NCI-H2029 (cell line): Measurements from ENCODE around the gene SH3PXD2B.
A peak's percentile ranks its signal among the peaks of the same experiment; 100 is the strongest.

Source experiments
- DNase-seq: peaks from one replicate; lab custom pipeline; 2025; lab: John Stamatoyannopoulos, UW

Gene SH3PXD2B

GRCh38 chr5:172454358-172455086 is at the start of gene SH3PXD2B:
Gene SH3PXD2B (minus strand): TSS chr5:172454525. CDS start chr5:172454352, 173 bp downstream.
- peak; percentile 43 for DNase-seq

DNA sequence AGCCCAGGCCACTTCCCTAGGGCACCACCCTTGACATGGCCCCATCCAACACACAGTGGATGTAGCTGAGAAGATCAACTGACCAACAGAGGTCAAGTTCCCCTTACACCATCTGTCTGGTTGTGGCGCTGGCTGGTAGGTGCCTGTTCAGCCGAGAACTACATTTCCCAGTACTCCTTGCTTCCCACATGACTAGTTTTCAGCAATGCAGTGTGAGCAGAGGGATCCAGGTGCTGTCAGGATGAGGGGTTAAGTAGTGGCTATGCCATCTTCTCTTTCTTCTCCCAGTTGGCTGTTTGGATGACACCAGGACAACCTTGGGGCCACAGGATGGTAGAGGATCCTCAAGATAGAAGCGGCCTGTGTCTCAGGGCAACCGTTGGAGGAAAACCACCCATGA is 48.6 kb upstream of the SH3PXD2B start:
- no peak for DNase-seq

DNA sequence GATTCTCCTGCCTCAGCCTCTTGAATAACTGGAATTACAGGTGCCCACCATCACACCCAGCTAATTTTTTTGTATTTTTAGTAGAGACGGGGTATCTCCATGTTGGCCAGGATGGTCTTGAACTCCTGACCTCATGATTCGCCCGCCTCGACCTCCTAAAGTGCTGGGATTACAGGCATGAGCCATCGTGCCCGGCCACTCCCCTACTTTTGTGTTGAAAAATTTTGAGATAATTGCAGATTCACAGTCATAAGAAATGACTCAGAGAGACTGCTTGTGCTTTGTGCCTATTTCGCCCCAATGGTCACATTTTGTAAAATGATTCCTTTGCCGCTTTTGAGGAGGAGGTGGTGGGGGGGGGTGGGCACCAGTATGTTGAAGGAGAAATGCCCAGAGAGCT is 48.1 kb upstream of the SH3PXD2B start:
- no peak for DNase-seq

DNA sequence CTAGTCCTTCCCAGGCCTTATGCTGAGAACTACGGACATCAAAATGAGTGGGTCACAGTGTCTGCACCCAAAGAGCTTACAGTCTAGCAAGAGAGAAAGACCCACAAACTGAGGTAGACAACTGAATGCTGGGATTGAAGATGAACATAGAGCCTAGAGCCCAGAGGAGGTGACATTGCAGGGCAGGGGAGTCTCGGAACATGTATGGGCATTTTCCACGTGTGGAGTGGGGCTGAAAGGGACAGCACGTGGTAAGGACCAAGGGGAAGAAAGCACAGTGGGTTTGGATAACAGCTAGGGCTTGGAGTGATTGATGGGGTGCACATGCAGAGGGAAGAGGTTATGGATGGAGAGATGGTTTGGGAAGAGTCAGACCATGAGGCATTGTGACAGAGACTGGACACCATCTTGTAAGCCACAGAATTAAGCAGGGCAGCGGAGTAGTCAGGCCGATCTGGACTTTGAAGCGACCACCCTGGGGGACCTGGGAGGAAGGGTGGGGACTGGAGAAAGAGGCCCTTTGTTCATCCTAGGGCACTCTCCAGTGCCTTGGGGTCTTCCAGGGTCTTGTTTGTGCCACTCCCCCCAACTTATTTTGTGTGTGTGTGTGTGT is 47.5 kb upstream of the SH3PXD2B start:
- DNase-seq: no peak

GRCh38 chr5:172499287-172499686 is 45.0 kb upstream of the SH3PXD2B start:
- DNase-seq: no peak

DNA sequence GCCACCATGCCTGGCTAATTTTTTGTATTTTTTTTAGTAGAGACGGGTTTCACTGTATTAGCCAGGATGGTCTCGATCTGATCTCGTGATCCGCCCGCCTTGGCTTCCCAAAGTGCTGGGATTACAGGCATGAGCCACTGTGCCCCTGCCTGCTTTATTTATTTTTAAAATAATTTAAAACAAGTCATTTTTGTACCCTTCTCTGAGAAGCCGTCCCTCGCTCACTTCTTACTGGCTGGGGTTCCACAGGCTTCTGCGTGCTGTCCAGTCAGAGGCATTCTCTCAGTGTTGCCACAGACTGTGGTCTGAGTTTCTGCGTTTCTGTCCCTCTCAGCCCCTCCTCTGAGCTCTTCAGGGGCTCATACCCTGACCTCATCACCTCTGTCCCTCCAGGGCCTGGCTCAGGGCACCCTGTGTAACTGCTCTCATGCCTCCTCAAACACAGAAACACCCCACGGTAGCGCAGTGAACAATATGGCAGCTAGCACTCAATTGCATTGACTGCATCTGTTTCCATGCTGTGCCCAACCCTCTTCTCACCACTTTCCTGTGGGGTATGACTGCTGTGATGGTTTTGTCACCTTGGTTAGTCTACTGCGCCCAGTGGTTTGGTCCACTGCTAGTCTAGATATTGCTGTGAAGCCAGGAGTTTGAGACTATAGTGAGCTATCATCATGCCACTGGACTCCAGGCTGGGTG is 44.3 kb upstream of the SH3PXD2B start:
- DNase-seq: no peak

GRCh38 chr5:172497591-172498255 is 43.4 kb upstream of the SH3PXD2B start:
- DNase-seq: no peak

DNA sequence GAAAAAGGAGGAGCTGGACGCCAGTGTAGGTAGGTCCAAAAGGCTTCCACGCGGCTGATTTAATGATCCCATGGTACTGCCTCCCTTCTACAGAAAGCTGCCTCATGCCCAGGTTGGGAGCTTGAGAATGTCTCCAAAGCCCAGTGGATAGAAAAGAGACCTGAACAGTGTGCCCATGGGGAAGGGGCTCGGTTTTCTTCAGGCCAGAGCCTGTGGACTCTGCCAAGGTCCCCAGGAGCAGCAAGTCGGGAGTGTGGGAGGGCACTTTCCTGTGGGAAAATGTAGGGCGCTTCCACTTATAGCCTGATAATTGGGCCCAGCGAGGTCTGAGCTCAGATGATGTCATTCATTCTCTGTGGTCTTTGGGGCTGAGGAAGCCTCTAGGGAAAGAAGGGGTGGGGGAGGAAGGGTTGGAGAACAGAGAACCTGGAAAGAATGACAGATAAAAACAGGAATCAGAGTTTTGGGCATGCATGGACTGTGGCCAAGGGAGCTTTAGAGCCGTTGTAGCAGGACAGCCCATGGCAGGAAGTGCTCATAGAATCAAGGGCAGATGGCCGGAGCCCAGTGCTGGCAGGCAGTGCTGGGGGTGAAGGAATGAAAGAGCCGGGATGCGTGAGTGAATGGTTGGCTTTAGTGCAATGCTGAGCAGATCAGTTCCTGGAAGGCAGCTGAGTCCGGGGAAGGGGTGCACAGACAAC is 42.5 kb upstream of the SH3PXD2B start:
- DNase-seq: no peak

GRCh38 chr5:172494630-172495505 is 40.5 kb upstream of the SH3PXD2B start:
- DNase-seq: no peak

DNA sequence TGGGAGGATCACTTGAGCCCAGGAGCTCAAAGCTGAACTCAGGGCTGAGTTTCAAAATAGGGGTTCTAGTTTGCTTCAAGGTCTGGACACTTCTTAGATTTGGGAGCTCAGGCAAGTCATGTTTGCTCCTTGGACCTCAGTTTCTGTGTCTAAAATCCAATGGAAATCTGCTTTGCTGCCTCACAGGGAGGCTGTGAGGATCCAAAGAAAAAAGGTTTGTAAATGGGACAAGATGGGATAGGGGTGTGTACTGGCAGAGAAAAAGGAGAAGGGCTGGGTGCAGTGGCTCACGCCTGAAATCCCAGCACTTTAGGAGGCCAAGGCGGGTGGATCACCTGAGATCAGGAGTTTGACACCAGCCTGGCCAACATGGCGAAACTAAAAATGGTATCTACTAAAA is 39.6 kb upstream of the SH3PXD2B start:
- DNase-seq: no peak

- no peak for DNase-seq
Measured at GRCh38 chr5:172493461-172493860, 39.1 kb upstream of the SH3PXD2B start.

DNA sequence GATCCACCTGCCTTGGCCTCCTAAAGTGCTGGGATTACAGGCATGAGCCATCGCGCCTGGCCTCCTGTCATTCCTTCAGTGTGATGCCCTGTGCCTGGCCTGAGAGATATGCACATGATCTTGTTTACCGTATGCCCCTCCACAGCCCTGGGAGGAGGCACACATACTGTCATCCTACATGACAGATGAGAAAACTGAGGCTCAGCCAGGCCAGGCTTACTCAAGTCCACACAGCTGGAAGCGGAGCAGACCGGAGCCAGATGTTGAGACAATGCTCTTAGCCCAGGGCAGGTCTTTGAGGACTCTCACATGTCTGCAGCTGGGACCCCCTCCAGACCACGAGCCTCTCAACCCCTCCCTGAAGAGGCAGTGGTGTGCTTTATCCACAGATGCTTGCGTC is 38.7 kb upstream of the SH3PXD2B start:
- no peak for DNase-seq

DNA sequence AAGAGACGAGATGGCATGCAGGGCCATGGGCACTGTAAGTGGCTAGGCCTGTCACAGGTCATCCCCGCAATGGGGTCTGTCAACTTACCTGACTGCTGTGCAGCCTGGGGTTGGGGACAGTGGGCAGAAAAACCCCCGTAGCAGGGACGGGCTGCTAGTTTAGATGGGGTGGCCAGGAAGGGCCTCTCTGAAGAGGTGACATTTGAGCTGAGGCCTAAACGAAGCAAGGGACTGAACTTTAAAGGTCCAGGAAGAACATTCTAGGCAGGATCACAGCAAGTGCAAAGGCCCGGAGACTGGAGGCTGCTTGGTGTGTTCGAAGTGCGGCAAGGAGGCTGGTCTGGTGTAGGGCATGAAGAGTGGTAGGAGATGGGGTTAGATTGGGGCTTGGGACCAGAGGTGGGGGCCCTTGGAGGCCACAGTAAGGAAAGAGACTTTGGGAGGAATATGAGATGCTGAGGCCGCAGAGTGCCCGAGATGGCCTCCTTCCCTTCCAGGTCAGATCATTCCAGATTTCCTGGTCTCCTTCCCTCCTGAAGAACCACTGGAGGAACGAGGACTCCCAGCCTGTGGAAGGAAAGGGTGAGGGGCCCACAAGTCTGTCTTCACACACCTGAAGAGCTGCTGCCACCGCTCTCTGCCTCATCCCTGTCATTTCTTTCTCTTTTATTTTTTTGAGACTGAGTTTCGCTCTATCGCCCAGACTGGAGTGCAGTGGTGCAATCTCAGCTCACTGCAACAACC is 37.9 kb upstream of the SH3PXD2B start:
- no peak for DNase-seq

GRCh38 chr5:172491481-172491880 is 37.2 kb upstream of the SH3PXD2B start:
- no peak for DNase-seq

GRCh38 chr5:172490514-172491461 is 36.5 kb upstream of the SH3PXD2B start:
- DNase-seq: no peak

- DNase-seq: no peak
Measured at GRCh38 chr5:172488221-172488620, 33.9 kb upstream of the SH3PXD2B start.

GRCh38 chr5:172487671-172488070 is 33.3 kb upstream of the SH3PXD2B start:
- DNase-seq: no peak

- no peak for DNase-seq
Measured at GRCh38 chr5:172486912-172487311, 32.6 kb upstream of the SH3PXD2B start.

DNA sequence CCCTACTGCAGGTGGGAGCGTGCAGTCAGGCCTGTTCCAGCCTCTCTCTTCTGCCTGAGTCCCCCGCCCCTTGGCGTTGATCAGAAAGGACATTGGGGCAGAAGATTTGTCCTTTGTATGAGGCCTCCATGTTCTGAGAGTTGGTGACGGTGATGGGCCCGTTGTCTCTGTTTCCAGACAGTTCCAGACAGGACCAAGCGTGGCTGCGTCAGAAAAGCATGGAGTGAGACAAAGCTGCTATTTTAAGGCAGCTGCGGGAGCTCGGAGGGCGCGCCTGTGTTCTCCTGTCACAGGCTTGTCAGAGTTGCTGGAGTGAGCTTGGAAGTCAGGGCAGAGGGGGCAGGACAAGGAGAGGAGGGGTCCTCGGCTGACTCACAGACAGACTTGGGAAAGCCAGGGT is 32.1 kb upstream of the SH3PXD2B start:
- no peak for DNase-seq
